ENCODE results near the gene BIRC3.

DNA sequence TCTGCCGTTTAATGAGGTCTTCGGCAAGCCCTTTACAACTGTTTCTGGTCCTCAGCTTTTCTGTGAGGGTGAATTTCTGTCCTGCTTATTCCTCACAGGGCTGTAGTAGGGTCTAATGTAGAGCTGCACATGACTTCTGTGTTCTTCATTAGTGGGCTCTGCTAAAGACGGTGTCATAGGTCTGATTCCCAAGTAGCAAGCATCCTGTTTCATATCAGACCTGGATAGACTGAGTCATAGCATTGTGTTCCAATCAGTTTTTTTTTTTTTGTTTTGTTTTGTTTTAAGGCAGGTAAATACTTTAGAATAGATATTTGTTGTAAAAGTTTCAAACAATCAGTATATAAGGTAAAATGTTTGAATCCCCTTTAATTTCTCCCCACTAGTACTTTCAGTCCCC, 65.1 kb downstream of the BIRC3 start:
- TF ChIP-seq, protein P1, sequence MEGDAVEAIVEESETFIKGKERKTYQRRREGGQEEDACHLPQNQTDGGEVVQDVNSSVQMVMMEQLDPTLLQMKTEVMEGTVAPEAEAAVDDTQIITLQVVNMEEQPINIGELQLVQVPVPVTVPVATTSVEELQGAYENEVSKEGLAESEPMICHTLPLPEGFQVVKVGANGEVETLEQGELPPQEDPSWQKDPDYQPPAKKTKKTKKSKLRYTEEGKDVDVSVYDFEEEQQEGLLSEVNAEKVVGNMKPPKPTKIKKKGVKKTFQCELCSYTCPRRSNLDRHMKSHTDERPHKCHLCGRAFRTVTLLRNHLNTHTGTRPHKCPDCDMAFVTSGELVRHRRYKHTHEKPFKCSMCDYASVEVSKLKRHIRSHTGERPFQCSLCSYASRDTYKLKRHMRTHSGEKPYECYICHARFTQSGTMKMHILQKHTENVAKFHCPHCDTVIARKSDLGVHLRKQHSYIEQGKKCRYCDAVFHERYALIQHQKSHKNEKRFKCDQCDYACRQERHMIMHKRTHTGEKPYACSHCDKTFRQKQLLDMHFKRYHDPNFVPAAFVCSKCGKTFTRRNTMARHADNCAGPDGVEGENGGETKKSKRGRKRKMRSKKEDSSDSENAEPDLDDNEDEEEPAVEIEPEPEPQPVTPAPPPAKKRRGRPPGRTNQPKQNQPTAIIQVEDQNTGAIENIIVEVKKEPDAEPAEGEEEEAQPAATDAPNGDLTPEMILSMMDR (IDR thresholded peaks at IDR 0.05), result no peak
- no peak for TF ChIP-seq ZFX (IDR thresholded peaks at IDR 0.05; ENCODE audit: borderline replicate concordance)

Data from 22Rv1 (cell line).